COLO829 (cell line): ENCODE data around the gene CISH.

Source experiments
- DNase-seq: peaks from one replicate; pipeline ENCODE4 v3.0.0; 2012; ENCODE audit warnings: low spot score

CISH gene

GRCh38 chr3:50611464-50612233 lies at the start of gene CISH:
CISH (minus strand) TSS chr3:50611774; CDS start chr3:50611650, 124 bp downstream.
- peak; percentile 90 for DNase-seq

- no peak for DNase-seq
Measured at GRCh38 chr3:50660386-50660785, 48.8 kb upstream of the CISH start.

- DNase-seq, result no peak
Measured at GRCh38 chr3:50658831-50659230, 47.3 kb upstream of the CISH start.

- no peak for DNase-seq
Measured at GRCh38 chr3:50658416-50658815, 46.8 kb upstream of the CISH start.

GRCh38 chr3:50657816-50658215 lies 46.2 kb upstream of the CISH start:
- no peak for DNase-seq

- DNase-seq, result no peak
Measured at GRCh38 chr3:50657407-50657806, 45.8 kb upstream of the CISH start.

GRCh38 chr3:50656417-50657195 lies 45.0 kb upstream of the CISH start:
- no peak for DNase-seq

GRCh38 chr3:50655009-50655830 lies 43.6 kb upstream of the CISH start:
- DNase-seq, result no peak

GRCh38 chr3:50653937-50654595 lies 42.5 kb upstream of the CISH start:
- no peak for DNase-seq

GRCh38 chr3:50652709-50653108 lies 41.1 kb upstream of the CISH start:
- DNase-seq, result no peak

GRCh38 chr3:50651920-50652529 lies 40.5 kb upstream of the CISH start:
- DNase-seq, result no peak

- DNase-seq, result no peak
Measured at GRCh38 chr3:50651445-50651844, 39.9 kb upstream of the CISH start.

- DNase-seq, result no peak
Measured at GRCh38 chr3:50650018-50650417, 38.4 kb upstream of the CISH start.

- DNase-seq, result no peak
Measured at GRCh38 chr3:50649451-50649931, 37.9 kb upstream of the CISH start.

- no peak for DNase-seq
Measured at GRCh38 chr3:50648944-50649343, 37.4 kb upstream of the CISH start.

GRCh38 chr3:50648313-50648712 lies 36.7 kb upstream of the CISH start:
- no peak for DNase-seq

GRCh38 chr3:50645378-50645777 lies 33.8 kb upstream of the CISH start:
- DNase-seq, result no peak

GRCh38 chr3:50644561-50644960 lies 33.0 kb upstream of the CISH start:
- DNase-seq, result no peak

- DNase-seq, result no peak
Measured at GRCh38 chr3:50642382-50642781, 30.8 kb upstream of the CISH start.

GRCh38 chr3:50639055-50639494 lies 27.5 kb upstream of the CISH start:
- no peak for DNase-seq

- DNase-seq, result no peak
Measured at GRCh38 chr3:50637945-50638344, 26.4 kb upstream of the CISH start.
